HL-60/S4 treated with phorbol 12-myristate 13-acetate at 8.2 ng/mL for 4 days and 3 days (cell line): ENCODE data around the gene HOXA2.

Source experiments
- in situ Hi-C: fragments of 300-500 bp; cut with MboI; formaldehyde crosslinking; loops from 2 replicates; pipeline ENCODE4 v1.15.0; 2022; ENCODE audit warnings: low sequenced_read_pairs

Gene HOXA2

GRCh38 chr7:27102581-27103442, at the start of gene HOXA2:
Gene HOXA2, minus strand, starts transcription at chr7:27102683. Its CDS starts 183 bp downstream, at chr7:27102500.
- in situ Hi-C loops, result no loop called here

- in situ Hi-C loops, result no loop called here
These were observed 49.0 kb upstream of the HOXA2 start for GRCh38 chr7:27151341-27151930.

- in situ Hi-C loops, result no loop called here
These were observed 48.3 kb upstream of the HOXA2 start for GRCh38 chr7:27150568-27151340.

DNA sequence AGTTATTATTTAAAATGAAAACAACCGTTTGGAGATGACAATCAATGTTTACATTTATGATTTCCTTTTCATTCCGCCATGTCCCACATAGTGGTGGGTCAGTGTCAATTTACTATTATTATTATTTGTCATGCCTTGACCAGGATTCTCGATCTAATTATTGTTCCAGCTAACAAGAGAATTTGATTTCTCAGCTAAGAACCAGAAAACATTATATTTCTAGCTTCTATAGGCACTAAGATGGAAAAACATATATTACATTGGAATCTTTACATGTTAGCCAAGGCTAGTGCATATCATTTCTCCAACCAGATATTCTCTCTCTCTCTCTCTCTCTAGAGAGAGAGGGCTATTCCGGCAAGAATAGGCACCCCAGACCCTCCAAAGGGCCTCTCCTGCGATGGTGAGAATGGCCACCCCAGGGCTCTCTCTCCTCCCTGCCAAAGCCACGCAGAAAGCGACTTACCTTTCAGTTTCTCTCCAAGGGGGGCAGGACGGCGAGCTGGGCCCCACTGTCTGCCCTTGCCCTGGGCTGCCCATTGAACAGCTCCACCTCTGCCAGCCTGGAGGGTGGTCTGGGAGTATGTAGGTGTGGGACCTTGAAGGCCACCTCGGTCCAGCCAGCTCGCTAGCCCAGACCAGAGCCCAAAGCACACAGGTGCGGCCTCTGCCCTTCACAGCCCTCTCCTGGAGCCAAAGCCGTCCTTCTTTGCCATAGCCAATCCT, 47.5 kb upstream of the HOXA2 start:
- in situ Hi-C loops, result loop anchor here (10.0 kb wide), 1 partner anchor 295 kb away; no protein-coding TSS in a partner anchor

- in situ Hi-C loops, result loop anchor here (10.0 kb wide), 1 partner anchor 294 kb away; no protein-coding TSS in a partner anchor
These were observed 46.5 kb upstream of the HOXA2 start for GRCh38 chr7:27148756-27149641.

GRCh38 chr7:27148031-27148755, 45.7 kb upstream of the HOXA2 start:
- in situ Hi-C loops, result loop anchor here (10.0 kb wide), 1 partner anchor 293 kb away; no protein-coding TSS in a partner anchor

GRCh38 chr7:27147199-27148030, 44.9 kb upstream of the HOXA2 start, which contains the start of gene HOXA6:
Gene HOXA6, minus strand, starts transcription at chr7:27147774. Its CDS starts 25 bp downstream, at chr7:27147749.
- in situ Hi-C loops, result loop anchor here (10.0 kb wide), 1 partner anchor 293 kb away; no protein-coding TSS in a partner anchor

DNA sequence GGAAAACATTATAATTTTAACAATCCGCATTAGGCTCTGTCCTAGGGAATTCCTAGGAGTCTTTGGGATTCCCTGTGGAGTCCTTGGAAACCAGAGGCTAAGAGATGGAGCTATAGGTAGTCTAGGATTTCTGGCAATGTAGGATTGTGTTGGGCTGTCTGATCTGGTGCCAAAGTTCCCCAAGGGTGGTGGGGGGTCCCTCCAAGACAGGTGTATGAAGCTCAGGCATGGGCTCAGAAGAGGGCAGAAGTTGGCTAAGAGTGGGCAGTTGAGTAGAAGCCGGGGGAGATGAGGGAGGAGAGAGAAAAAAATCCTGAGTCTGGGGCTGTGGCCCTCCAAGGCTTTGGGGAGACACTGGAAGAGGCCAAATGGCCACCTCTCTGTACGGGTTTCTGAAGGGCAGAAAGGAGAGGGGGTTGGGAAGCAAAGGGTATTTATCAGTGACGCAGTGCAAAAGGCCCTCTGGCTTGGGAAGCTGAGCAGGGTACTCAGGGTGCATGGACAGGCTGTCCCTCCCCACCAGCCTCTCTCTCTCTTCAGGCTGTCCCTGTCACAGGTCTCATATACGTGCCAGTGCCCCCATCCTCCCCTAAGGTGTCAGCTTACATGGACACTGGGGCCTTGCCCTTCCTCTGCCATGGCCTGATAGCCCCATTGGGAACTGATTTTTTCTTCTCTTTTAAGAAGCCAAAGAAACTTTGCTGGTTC, 44.2 kb upstream of the HOXA2 start:
- in situ Hi-C loops, result loop anchor here (10.0 kb wide), 1 partner anchor 292 kb away; no protein-coding TSS in a partner anchor

GRCh38 chr7:27145914-27146412, 43.5 kb upstream of the HOXA2 start:
- in situ Hi-C loops, result loop anchor here (10.0 kb wide), 1 partner anchor 291 kb away; no protein-coding TSS in a partner anchor

DNA sequence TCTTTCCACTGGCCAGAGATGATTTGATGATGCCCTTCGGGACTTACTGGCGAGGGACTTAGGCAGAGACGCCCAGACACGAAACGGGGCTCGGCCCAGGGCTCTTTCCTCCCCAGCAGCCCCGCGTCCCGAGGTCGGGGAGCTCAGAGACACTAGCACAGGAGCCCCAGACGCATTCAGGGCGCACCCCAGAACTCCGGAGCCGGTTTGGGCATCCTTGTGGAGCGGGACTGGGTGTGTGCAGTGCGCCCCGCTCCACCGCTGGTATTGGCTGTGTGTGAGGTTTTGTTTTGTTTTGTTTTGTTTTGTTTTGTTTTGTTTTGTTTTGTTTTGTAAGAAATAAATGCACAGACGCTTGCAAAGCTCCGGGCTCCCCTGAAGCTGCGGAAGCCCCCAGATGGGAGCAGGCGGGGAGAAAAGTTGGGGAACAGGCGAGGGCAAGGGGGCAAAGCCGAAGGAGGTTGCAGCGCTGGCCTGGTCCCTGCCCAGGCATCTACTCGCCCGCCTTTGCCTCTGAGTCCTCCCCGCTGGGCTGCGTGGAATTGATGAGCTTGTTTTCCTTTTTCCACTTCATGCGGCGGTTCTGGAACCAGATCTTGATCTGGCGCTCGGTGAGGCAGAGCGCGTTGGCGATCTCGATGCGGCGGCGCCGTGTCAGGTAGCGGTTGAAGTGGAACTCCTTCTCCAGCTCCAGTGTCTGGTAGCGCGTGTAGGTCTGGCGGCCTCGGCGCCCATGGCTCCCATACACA, 42.9 kb upstream of the HOXA2 start:
- in situ Hi-C loops, result loop anchor here (10.0 kb wide), 1 partner anchor 291 kb away; no protein-coding TSS in a partner anchor

DNA sequence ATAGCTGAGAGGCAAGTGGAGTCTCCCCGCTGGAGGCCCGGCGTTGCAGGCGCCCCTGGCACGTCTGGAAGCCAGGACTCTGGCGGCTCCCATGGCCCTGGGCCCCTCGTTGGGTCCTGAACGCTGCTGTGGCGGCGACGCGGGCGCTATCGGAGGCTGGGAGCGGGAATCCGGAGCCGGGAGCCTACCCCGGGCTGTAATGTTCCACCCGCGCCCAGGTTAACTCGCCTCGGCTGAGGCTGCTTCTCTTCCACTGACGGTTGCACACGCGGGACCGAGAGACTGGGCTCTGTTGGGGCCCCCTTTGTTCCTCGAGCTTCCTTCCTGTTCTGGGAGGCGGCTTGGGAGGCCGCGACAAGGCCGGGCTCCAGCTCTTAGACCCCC, 42.3 kb upstream of the HOXA2 start:
- in situ Hi-C loops, result loop anchor here (10.0 kb wide), 1 partner anchor 290 kb away; no protein-coding TSS in a partner anchor

DNA sequence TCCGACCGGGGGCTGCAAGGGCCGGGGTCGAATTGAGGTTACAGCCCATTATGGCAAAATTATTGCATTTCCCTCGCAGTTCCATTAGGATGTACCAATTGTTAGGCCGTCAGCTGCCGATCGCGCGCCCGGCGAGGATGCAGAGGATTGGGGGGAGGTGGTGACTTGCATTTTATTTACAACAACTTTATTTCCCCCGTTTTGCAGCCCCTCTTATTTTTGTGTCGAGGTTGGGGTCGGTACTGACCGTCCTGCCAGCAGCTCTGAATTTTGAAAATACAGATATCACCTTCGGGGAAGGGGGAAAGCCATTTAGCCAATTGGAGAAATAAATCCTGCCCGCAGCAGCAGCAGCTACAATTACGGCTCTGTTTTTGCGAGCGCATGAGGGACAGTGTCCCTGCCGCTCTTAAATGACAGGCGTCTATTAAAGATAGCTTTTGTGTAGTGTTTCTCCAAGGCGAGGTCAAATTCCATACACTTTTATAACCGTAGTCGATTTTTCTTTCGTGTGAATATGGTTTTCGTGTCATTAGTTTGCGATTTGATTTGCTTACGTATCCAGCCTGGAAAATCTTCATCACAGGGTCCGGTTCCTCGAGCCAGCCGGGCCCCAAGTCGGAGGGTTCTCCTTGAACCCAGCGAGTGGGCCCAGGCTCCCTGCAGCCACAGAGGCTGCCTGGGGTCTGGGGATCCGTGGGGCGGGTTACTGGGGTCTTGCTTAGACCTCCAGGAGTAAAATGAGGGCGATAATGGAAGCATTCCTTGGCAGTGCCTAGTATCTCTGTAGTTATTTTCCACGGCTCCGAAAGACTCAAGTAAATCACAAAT, 41.7 kb upstream of the HOXA2 start:
- in situ Hi-C loops, result loop anchor here (10.0 kb wide), 1 partner anchor 289 kb away; no protein-coding TSS in a partner anchor

GRCh38 chr7:27143023-27143949, 40.8 kb upstream of the HOXA2 start, which contains the start of gene HOXA5:
Gene HOXA5, minus strand, starts transcription at chr7:27143681. Its CDS starts 74 bp downstream, at chr7:27143607.
- in situ Hi-C loops, result loop anchor here (10.0 kb wide), 1 partner anchor 288 kb away; no protein-coding TSS in a partner anchor

- in situ Hi-C loops, result loop anchor here (10.0 kb wide), 1 partner anchor 288 kb away; no protein-coding TSS in a partner anchor
These were observed 40.1 kb upstream of the HOXA2 start for GRCh38 chr7:27142580-27143022.
